ENCODE data around the gene NELFB. TPM values are rescaled to one million over a fixed set of nuclear protein-coding genes. Genes with fewer than 3 reads are reported as not detected.

Gene NELFB
- total and polyA plus RNA-seq, 2 of the 4 experiments (the other 2 are of a cell fraction) = 36.9 to 66.0 TPM

- no peak overlapping the region for H3K4me2 ChIP-seq (ENCODE audit: low read depth, low read length)
- POLR2A ChIA-PET (ENCODE audit: unreplicated experiment) = no interaction called here
- TF ChIP-seq MAFK (IDR thresholded peaks at IDR 0.05; ENCODE audit: low read depth, low read length) (no peak), USF2 (IDR thresholded peaks at IDR 0.05; ENCODE audit: low read depth, low read length) (no peak), CTCF (conservative IDR thresholded peaks at IDR 0.05; ENCODE audit: low read depth, low read length) (no peak), MAZ (IDR thresholded peaks at IDR 0.05; ENCODE audit: borderline replicate concordance, low read depth, low read length) (no peak), BHLHE40 (IDR thresholded peaks at IDR 0.05; ENCODE audit: low read depth, low read length) (no peak), RFX5 (IDR thresholded peaks at IDR 0.05; ENCODE audit: low read depth, low read length) (no peak), SMC3 (IDR thresholded peaks at IDR 0.05; ENCODE audit: low read depth, low read length) (no peak), NFE2L2 (IDR thresholded peaks at IDR 0.05; ENCODE audit: low read depth, low read length) (no peak), MXI1 (IDR thresholded peaks at IDR 0.05; ENCODE audit: borderline replicate concordance, low read depth, low read length) (no peak), ELK1 (IDR thresholded peaks at IDR 0.05; ENCODE audit: borderline replicate concordance, low read depth, low read length) (no peak), POLR2A (IDR thresholded peaks at IDR 0.05; ENCODE audit: low read depth, low read length) (no peak), CHD1 (IDR thresholded peaks at IDR 0.05; ENCODE audit: low read depth, low read length) (no peak), RCOR1 (IDR thresholded peaks at IDR 0.05; ENCODE audit: insufficient replicate concordance, low read length) (no peak), RAD21 (IDR thresholded peaks at IDR 0.05; ENCODE audit: low read length) (no peak), CEBPB (IDR thresholded peaks at IDR 0.05; ENCODE audit: low read depth, low read length) (no peak), FOS (IDR thresholded peaks at IDR 0.05; ENCODE audit: low read depth, low read length) (no peak)
These were observed 1.7 kb downstream of the NELFB start for GRCh38 chr9:137256856-137257255.

More at GRCh38 chr9:137256856-137257255, 1.7 kb downstream of the NELFB start:
- CTCF ChIA-PET = no interaction called here
- in situ Hi-C loops (cut with MboI; ENCODE audit: low sequenced_read_pairs) (no loop called here), intact Hi-C loops (cut with micrococcal nuclease) (no loop called here), dilution Hi-C loops (cut with HindIII; ENCODE audit: low sequenced_read_pairs, unreplicated experiment) (no loop called here)
- Histone ChIP-seq H4K91ac (ENCODE audit: insufficient read depth, low read depth, low read length) (no peak overlapping the region), H2BK20ac (ENCODE audit: low read depth, low read length) (no peak overlapping the region), H3K27me3 (ENCODE audit: control insufficient read depth, insufficient read depth, low read length) (no peaks in the 10 kb centered on the region), H3K36me3 (ENCODE audit: control insufficient read depth, insufficient read depth, low read length) (peaks cover 25% of the 10 kb centered on the region), H3K79me1 (ENCODE audit: low read depth in 1 of 2, low read length in 2 of 2) (peaks cover 15 to 37% of the 10 kb centered on the region in 2 experiments), H3K23ac (ENCODE audit: low read depth, low read length) (no peak overlapping the region), H2AFZ (replicated peaks; ENCODE audit: low read length, poor library complexity) (no peak overlapping the region), H2AK5ac (ENCODE audit: low read depth, low read length) (no peak overlapping the region), H4K20me1 (ENCODE audit: insufficient read depth, low read length) (peaks cover 11% of the 10 kb centered on the region), H3K9me1 (ENCODE audit: insufficient read depth, low read length) (no peaks in the 10 kb centered on the region), H4K5ac (ENCODE audit: low read depth, low read length) (no peak overlapping the region), H3K18ac (ENCODE audit: low read depth, low read length) (no peak overlapping the region), H3K4me3 (ENCODE audit: insufficient read depth, low read depth, low read length) (no peak overlapping the region), H2BK15ac (ENCODE audit: low read depth, low read length) (no peak overlapping the region), H3K4me1 (ENCODE audit: control insufficient read depth, insufficient read depth, low read length) (peaks cover 11% of the 10 kb centered on the region), H3K9ac (ENCODE audit: low read depth, low read length) (no peak overlapping the region), H2BK5ac (ENCODE audit: low read depth, low read length, poor library complexity, severe bottlenecking) (no peak overlapping the region), H2AK9ac (replicated peaks; ENCODE audit: low read depth, low read length, poor library complexity) (no peak overlapping the region), H3K4ac (ENCODE audit: low read depth, low read length) (no peak overlapping the region), H3K9me3 (ENCODE audit: control insufficient read depth, insufficient read depth, low read length) (no peaks in the 10 kb centered on the region), H4K8ac (ENCODE audit: low read depth in 2 of 2, low read length in 2 of 2) (no peak overlapping the region), H2BK120ac (ENCODE audit: low read depth, low read length) (no peak overlapping the region), H3K27ac (ENCODE audit: insufficient read depth, low read length) (no peak overlapping the region), H3K56ac (ENCODE audit: extremely low read depth, insufficient read depth, low read length) (no peak overlapping the region), H3K14ac (replicated peaks; ENCODE audit: low read depth, low read length) (no peak overlapping the region)
- ATAC-seq (ENCODE audit: low read depth) (no peak), DNase-seq (no peak)
- no TSS peak for BruUV-seq (replicated peaks)
- WGBS, 2 experiments (ENCODE audit: extremely low coverage in 2 of 2, insufficient read length in 1 of 2) = 80% methylated on average over 1 of the region's 15 CpGs; no CpG with 5 or more reads in 1 of the 2 experiments

Measured in IMR-90 (cell line).